Upper lobe of left lung (tissue), 6 donors: Measurements from ENCODE around the gene HPX. TPM values are rescaled to one million over a fixed set of nuclear protein-coding genes. Genes with fewer than 3 reads are reported as not detected.

ENCODE experiments used
- ATAC-seq, 2 donors: fragments of 200-7000 bp; cut with Tn5 transposase; one replicate each; pipeline ENCODE4 v1.9.1; 2022; ENCODE audit warnings: mild to moderate bottlenecking in 2 of 2, moderate library complexity in 2 of 2; ENCODE audit not compliant: low FRiP score in 2 of 2
- DNase-seq, 2 donors: peaks; one replicate each; pipeline ENCODE4 v3.0.0-alpha.2; 2019 to 2020
- H3K27ac ChIP-seq, 4 donors: fragments of 200-600 bp; sonication (generic); one replicate each; pipeline ENCODE4 v1.5.1; 2016 to 2019
- H3K27me3 ChIP-seq, 4 donors: fragments of 200-600 bp; sonication (generic); one replicate each; pipeline ENCODE4 v1.5.1; 2017 to 2019
- H3K36me3 ChIP-seq, 4 donors: fragments of 200-600 bp; sonication (generic); one replicate each; pipeline ENCODE4 v1.5.1; 2016 to 2019
- H3K4me1 ChIP-seq, 4 donors: fragments of 200-600 bp; sonication (generic); one replicate each; pipeline ENCODE4 v1.5.1; 2018 to 2019
- H3K4me3 ChIP-seq, 4 donors: fragments of 200-600 bp; sonication (generic); one replicate each; pipeline ENCODE4 v1.5.1; 2017 to 2019; ENCODE audit warnings: mild to moderate bottlenecking in 2 of 4, moderate library complexity in 1 of 4
- H3K9me3 ChIP-seq, 4 donors: fragments of 200-600 bp; sonication (generic); one replicate each; pipeline ENCODE4 v1.5.1; 2018 to 2019
- EP300 ChIP-seq, 4 donors: sonication (generic); formaldehyde crosslinking; IDR thresholded peaks; one replicate each; pipeline ENCODE4 v1.5.1; 2017; ENCODE audit warnings: antibody characterized with exemption in 4 of 4, control low read depth in 2 of 4
- POLR2A ChIP-seq, 4 donors: fragments of 450-650 bp; IDR thresholded peaks; one replicate each; pipeline ENCODE4 v1.5.1; 2016 to 2017; ENCODE audit warnings: antibody characterized with exemption in 4 of 4, mild to moderate bottlenecking in 2 of 4
- POLR2AphosphoS5 ChIP-seq, 2 donors: sonication (generic); formaldehyde crosslinking; IDR thresholded peaks; one replicate each; pipeline ENCODE4 v1.5.1; 2017; ENCODE audit warnings: antibody characterized with exemption in 2 of 2
- WGBS, 2 donors: methylation state at CpG; one replicate each; pipeline ENCODE4 v1.1.5; 2017 to 2018; 5-methylcytosine and 5-hydroxymethylcytosine counted together
- total RNA-seq, 6 donors: library from RNA; depleted of rRNA in 4 of 6; stranded (reverse); fragments of >200 nt in 4 of 6; gene quantifications; one replicate each; pipeline versions ENCODE4 v1.1.0 to v1.2.1, GENCODE V29; 2016 to 2021
- TF ChIP-seq, protein P1 (sequence below), 6 experiments: fragments of 450-650 bp in 4 of 6; fragments of 200-600 bp in 2 of 6; sonication (generic) in 2 of 6; IDR thresholded peaks; one replicate each; pipeline ENCODE4 v1.5.1; 2016 to 2019; ENCODE audit warnings: antibody characterized with exemption in 6 of 6
- donor health status: DM: no; HTN: no; CAD: no; lungs with moderate emphysema.
- donor health status: DM: no; HTN: yes; CAD: no; lungs with severe emphysema.

HPX gene
- total RNA-seq, 6 donors from 2014 or later = 0.67 to 3.6 (median 2.6) TPM

DNA sequence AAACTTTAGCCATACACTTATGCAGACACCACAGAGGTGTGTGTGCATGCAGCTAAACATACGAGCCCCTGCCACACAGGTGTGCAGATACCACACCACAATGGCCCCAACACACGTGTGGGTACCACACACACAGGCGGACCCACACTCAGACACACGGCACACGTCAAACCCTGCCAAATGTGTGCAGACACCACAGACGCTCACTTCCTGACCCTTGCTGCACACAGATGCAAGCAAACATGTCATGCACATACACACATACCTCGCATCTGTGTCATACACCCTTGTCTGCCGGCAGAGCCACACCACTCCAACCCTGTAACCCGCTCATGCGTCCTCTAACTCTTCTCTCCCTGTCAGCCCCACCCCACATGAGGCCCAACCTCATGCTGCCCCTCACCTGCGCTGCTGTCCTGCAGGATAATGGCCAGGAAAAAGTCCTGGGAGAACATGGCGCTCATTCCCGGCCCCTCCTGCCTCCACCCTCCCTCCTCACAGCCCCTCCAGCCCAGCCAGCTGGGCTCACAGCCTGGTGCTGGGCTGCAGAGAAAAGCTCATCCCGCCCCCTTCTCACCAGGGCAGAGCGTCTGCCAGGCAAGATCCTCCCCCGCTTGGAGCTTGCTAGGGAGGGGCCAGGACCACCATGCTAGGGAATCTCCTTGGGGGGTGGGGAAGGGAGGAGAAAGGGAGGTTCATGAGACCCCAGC, 36.3 kb downstream of the HPX start:
- no peaks in the 10 kb centered on the region for H3K9me3 ChIP-seq
- no peaks in the 10 kb centered on the region for H3K27me3 ChIP-seq
- peak in 1 of 2 donors; percentile 41 for DNase-seq
- TF ChIP-seq POLR2AphosphoS5 (IDR thresholded peaks at IDR 0.05) (no peak), POLR2A (IDR thresholded peaks at IDR 0.05) (no peak), EP300 (IDR thresholded peaks at IDR 0.05) (no peak)
- TF ChIP-seq, protein P1, sequence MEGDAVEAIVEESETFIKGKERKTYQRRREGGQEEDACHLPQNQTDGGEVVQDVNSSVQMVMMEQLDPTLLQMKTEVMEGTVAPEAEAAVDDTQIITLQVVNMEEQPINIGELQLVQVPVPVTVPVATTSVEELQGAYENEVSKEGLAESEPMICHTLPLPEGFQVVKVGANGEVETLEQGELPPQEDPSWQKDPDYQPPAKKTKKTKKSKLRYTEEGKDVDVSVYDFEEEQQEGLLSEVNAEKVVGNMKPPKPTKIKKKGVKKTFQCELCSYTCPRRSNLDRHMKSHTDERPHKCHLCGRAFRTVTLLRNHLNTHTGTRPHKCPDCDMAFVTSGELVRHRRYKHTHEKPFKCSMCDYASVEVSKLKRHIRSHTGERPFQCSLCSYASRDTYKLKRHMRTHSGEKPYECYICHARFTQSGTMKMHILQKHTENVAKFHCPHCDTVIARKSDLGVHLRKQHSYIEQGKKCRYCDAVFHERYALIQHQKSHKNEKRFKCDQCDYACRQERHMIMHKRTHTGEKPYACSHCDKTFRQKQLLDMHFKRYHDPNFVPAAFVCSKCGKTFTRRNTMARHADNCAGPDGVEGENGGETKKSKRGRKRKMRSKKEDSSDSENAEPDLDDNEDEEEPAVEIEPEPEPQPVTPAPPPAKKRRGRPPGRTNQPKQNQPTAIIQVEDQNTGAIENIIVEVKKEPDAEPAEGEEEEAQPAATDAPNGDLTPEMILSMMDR (IDR thresholded peaks at IDR 0.05) = no peak
- peak overlapping the region in 1 of 4 donors; percentile 13 for H3K27ac ChIP-seq
- H3K36me3 ChIP-seq = peaks cover 0 to 45% (median 13%) of the 10 kb centered on the region in 4 donors
- ATAC-seq = no peak
- peaks cover 0 to 6% (median 0%) of the 10 kb centered on the region in 4 donors for H3K4me1 ChIP-seq
- no peak overlapping the region for H3K4me3 ChIP-seq
- WGBS, 2 donors = 85% methylated on average over 14 to 16 of the region's 16 CpGs

DNA sequence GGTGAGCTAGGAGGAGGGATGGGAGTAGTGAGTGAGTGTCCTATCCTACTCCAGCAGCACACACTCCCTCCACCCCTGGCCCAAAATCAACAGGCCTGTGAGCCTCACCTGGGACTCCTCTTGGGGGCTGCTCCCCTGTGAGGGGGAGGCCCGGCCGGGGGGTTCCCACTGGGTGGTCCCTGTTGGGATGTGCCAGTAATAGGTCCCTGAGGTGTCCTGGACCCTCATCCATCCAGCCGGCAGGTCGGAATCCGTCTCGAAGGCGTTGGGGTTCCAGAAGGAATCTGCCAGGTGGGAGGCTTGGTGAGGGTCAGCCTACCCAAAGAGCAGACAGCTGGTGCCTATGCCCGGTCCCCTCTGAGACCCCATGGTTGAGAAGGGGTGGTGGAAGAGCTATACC, 37.2 kb downstream of the HPX start:
- H3K27me3 ChIP-seq = no peaks in the 10 kb centered on the region
- DNase-seq (peak in 1 of 2 donors; percentile 78), ATAC-seq (no peak)
- H3K27ac ChIP-seq = peak overlapping the region in 2 of 4 donors; percentile 22 to 35
- TF ChIP-seq EP300 (IDR thresholded peaks at IDR 0.05) = no peak
- TF ChIP-seq POLR2A (IDR thresholded peaks at IDR 0.05) = no peak
- TF ChIP-seq POLR2AphosphoS5 (IDR thresholded peaks at IDR 0.05) = no peak
- TF ChIP-seq, protein P1 (IDR thresholded peaks at IDR 0.05) = no peak
- peaks cover 0 to 6% (median 0%) of the 10 kb centered on the region in 4 donors for H3K4me1 ChIP-seq
- H3K36me3 ChIP-seq = peaks cover 0 to 38% (median 9%) of the 10 kb centered on the region in 4 donors
- H3K4me3 ChIP-seq = no peak overlapping the region
- 95% methylated on average over 8 of the region's 8 CpGs; no CpG with 5 or more reads in 1 of the 2 donors for WGBS, 2 donors
- no peaks in the 10 kb centered on the region for H3K9me3 ChIP-seq

DNA sequence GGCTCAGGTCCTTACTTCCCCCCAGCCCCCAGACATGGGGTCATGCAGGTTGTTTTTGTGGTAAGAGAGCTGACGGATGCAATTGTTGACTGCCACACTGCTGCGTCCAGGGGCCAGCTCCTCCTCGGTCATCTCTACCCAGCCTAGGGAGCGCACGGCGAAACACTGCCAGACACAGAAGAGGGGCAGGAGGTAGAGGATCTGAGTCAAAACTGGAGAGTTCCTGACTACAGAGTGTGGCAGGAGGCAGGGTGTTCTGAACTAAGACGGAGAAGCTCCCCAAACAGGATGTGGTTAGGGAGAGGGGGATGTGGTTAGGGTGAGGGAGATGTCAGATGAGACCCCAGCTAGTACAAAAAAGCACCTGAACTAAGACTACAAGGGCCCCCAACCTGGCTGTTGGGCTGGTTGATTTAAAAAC, 38.2 kb downstream of the HPX start:
- Histone ChIP-seq H3K27ac (peak overlapping the region in 1 of 4 donors; percentile 58), H3K4me3 (peak overlapping the region in 1 of 4 donors; percentile 15), H3K36me3 (peaks cover 0 to 38% (median 9%) of the 10 kb centered on the region in 4 donors), H3K4me1 (peaks cover 0 to 6% (median 0%) of the 10 kb centered on the region in 4 donors), H3K27me3 (no peaks in the 10 kb centered on the region), H3K9me3 (no peaks in the 10 kb centered on the region)
- 61 to 73% methylated on average over 7 of the region's 7 CpGs for WGBS, 2 donors
- no peak for ATAC-seq
- TF ChIP-seq POLR2A (IDR thresholded peaks at IDR 0.05) (no peak), POLR2AphosphoS5 (IDR thresholded peaks at IDR 0.05) (no peak), EP300 (IDR thresholded peaks at IDR 0.05) (no peak)
- TF ChIP-seq, protein P1 (IDR thresholded peaks at IDR 0.05) = no peak
- peak in 1 of 2 donors; percentile 25 for DNase-seq

DNA sequence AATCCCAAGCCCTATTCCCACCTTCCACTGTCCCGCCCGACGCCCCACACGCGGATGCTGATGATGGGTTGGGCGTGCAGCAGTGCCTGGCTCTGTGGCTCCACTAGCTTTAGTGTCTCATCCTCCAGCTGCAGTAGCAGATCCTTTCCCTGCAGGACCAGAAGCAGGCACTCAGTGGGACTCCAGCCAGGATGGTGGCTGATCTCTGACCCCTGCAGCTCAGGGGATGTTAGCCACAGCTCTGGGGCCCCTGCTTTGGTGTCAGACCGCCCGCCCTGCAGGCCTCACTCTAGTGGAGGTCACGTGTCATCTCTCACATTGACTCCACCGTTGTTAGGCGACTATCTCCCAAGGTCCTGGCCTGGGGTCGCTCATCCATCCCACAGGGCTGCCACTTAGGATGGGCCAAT, 38.7 kb downstream of the HPX start:
- peak in 1 of 2 donors; percentile 59 for DNase-seq
- Histone ChIP-seq H3K4me3 (peak overlapping the region in 1 of 4 donors; percentile 15), H3K4me1 (peaks cover 0 to 6% (median under 1%) of the 10 kb centered on the region in 4 donors), H3K9me3 (no peaks in the 10 kb centered on the region), H3K27ac (peak overlapping the region in 1 of 4 donors; percentile 58), H3K36me3 (peaks cover 0 to 38% (median 9%) of the 10 kb centered on the region in 4 donors), H3K27me3 (no peaks in the 10 kb centered on the region)
- ATAC-seq = no peak
- TF ChIP-seq EP300 (IDR thresholded peaks at IDR 0.05) = no peak
- TF ChIP-seq POLR2A (IDR thresholded peaks at IDR 0.05) = no peak
- no peak for TF ChIP-seq POLR2AphosphoS5 (IDR thresholded peaks at IDR 0.05)
- TF ChIP-seq, protein P1 (IDR thresholded peaks at IDR 0.05) = no peak
- 78 to 90% methylated on average over 8 to 12 of the region's 12 CpGs for WGBS, 2 donors
